ENCODE measurements around the gene AMPD3. TPM values are rescaled to one million over a fixed set of nuclear protein-coding genes. Genes with fewer than 3 reads are reported as not detected.

Gene AMPD3
- total RNA-seq, 2 donors from 2014 or later, result 10.9 to 11.3 TPM

GRCh38 chr11:10522921-10523320, 67.9 kb downstream of the AMPD3 start:
- ATAC-seq, result no peak
- peaks cover 3 to 9% of the 10 kb centered on the region in 2 donors for H3K4me1 Mint-ChIP-seq (ENCODE audit: low read depth in 2 of 2)
- H3K36me3 Mint-ChIP-seq, result peaks cover 20% of the 10 kb centered on the region
- H3K27me3 Mint-ChIP-seq, result no peaks in the 10 kb centered on the region
- H3K4me3 Mint-ChIP-seq, result no peak overlapping the region
- H3K27ac Mint-ChIP-seq, result no peak overlapping the region
- H3K9me3 Mint-ChIP-seq, result no peaks in the 10 kb centered on the region
- no peak for DNase-seq (ENCODE audit: low spot score)

- H3K4me3 Mint-ChIP-seq, result no peak overlapping the region
- H3K27me3 Mint-ChIP-seq, result no peaks in the 10 kb centered on the region
- peaks cover 3 to 9% of the 10 kb centered on the region in 2 donors for H3K4me1 Mint-ChIP-seq (ENCODE audit: low read depth in 2 of 2)
- no peak for ATAC-seq
- peaks cover 26% of the 10 kb centered on the region for H3K36me3 Mint-ChIP-seq
- no peak for DNase-seq (ENCODE audit: low spot score)
- H3K27ac Mint-ChIP-seq, result no peak overlapping the region
- no peaks in the 10 kb centered on the region for H3K9me3 Mint-ChIP-seq
Measured at GRCh38 chr11:10524471-10524870, 69.4 kb downstream of the AMPD3 start.

- Mint-ChIP-seq H3K27me3 (no peaks in the 10 kb centered on the region), H3K9me3 (no peaks in the 10 kb centered on the region), H3K4me3 (no peak overlapping the region), H3K4me1 (ENCODE audit: low read depth in 2 of 2) (peaks cover 3 to 9% of the 10 kb centered on the region in 2 donors), H3K27ac (no peak overlapping the region), H3K36me3 (peaks cover 21% of the 10 kb centered on the region)
- no peak for ATAC-seq
- DNase-seq (ENCODE audit: low spot score), result no peak
Measured at GRCh38 chr11:10526974-10527918, 72.2 kb downstream of the AMPD3 start.

- no peak overlapping the region for H3K27ac Mint-ChIP-seq
- no peak for DNase-seq (ENCODE audit: low spot score)
- H3K36me3 Mint-ChIP-seq, result peaks cover 21% of the 10 kb centered on the region
- no peaks in the 10 kb centered on the region for H3K27me3 Mint-ChIP-seq
- peaks cover 3 to 9% of the 10 kb centered on the region in 2 donors for H3K4me1 Mint-ChIP-seq (ENCODE audit: low read depth in 2 of 2)
- H3K4me3 Mint-ChIP-seq, result no peak overlapping the region
- ATAC-seq, result no peak
- H3K9me3 Mint-ChIP-seq, result no peaks in the 10 kb centered on the region
Measured at GRCh38 chr11:10528121-10528520, 73.1 kb downstream of the AMPD3 start.

GRCh38 chr11:10529279-10529678, 74.2 kb downstream of the AMPD3 start:
- Mint-ChIP-seq H3K4me3 (no peak overlapping the region), H3K27me3 (no peaks in the 10 kb centered on the region), H3K9me3 (no peaks in the 10 kb centered on the region), H3K36me3 (peaks cover 17% of the 10 kb centered on the region), H3K4me1 (ENCODE audit: low read depth in 2 of 2) (peaks cover 3 to 9% of the 10 kb centered on the region in 2 donors), H3K27ac (no peak overlapping the region)
- ATAC-seq, result no peak
- DNase-seq (ENCODE audit: low spot score), result no peak

GRCh38 chr11:10532526-10532925, 77.5 kb downstream of the AMPD3 start:
- no peak for ATAC-seq
- H3K27ac Mint-ChIP-seq, result no peak overlapping the region

GRCh38 chr11:10533323-10533722, 78.3 kb downstream of the AMPD3 start:
- Mint-ChIP-seq H3K27ac (no peak overlapping the region), H3K36me3 (peaks cover 8% of the 10 kb centered on the region), H3K9me3 (no peaks in the 10 kb centered on the region), H3K4me1 (ENCODE audit: low read depth in 2 of 2) (peaks cover 3 to 5% of the 10 kb centered on the region in 2 donors), H3K4me3 (no peak overlapping the region), H3K27me3 (no peaks in the 10 kb centered on the region)
- no peak for DNase-seq (ENCODE audit: low spot score)
- no peak for ATAC-seq

More at GRCh38 chr11:10532526-10532925, 77.5 kb downstream of the AMPD3 start:
- no peak overlapping the region for H3K4me3 Mint-ChIP-seq
- peaks cover 10% of the 10 kb centered on the region for H3K36me3 Mint-ChIP-seq
- H3K9me3 Mint-ChIP-seq, result no peaks in the 10 kb centered on the region
- DNase-seq (ENCODE audit: low spot score), result no peak
- no peaks in the 10 kb centered on the region for H3K27me3 Mint-ChIP-seq
- H3K4me1 Mint-ChIP-seq (ENCODE audit: low read depth in 2 of 2), result peaks cover 3 to 7% of the 10 kb centered on the region in 2 donors

GRCh38 chr11:10534316-10534715, 79.3 kb downstream of the AMPD3 start:
- Mint-ChIP-seq H3K9me3 (no peaks in the 10 kb centered on the region), H3K4me1 (ENCODE audit: low read depth in 2 of 2) (peaks cover 3 to 5% of the 10 kb centered on the region in 2 donors), H3K36me3 (peaks cover 4% of the 10 kb centered on the region), H3K27me3 (no peaks in the 10 kb centered on the region), H3K4me3 (no peak overlapping the region), H3K27ac (no peak overlapping the region)
- no peak for DNase-seq (ENCODE audit: low spot score)
- no peak for ATAC-seq

- Mint-ChIP-seq H3K4me3 (no peak overlapping the region), H3K27me3 (no peaks in the 10 kb centered on the region), H3K36me3 (no peaks in the 10 kb centered on the region), H3K9me3 (no peaks in the 10 kb centered on the region), H3K27ac (no peak overlapping the region), H3K4me1 (ENCODE audit: low read depth in 2 of 2) (peaks cover 16 to 17% of the 10 kb centered on the region in 2 donors)
- DNase-seq (ENCODE audit: low spot score), result no peak
- no peak for ATAC-seq
Measured at GRCh38 chr11:10537600-10537999, 82.5 kb downstream of the AMPD3 start.

GRCh38 chr11:10538924-10539323, 83.9 kb downstream of the AMPD3 start:
- Mint-ChIP-seq H3K4me1 (ENCODE audit: low read depth in 2 of 2) (peaks cover 16 to 17% of the 10 kb centered on the region in 2 donors), H3K27ac (no peak overlapping the region), H3K4me3 (no peak overlapping the region), H3K9me3 (no peaks in the 10 kb centered on the region), H3K27me3 (no peaks in the 10 kb centered on the region), H3K36me3 (no peaks in the 10 kb centered on the region)
- DNase-seq (ENCODE audit: low spot score) (no peak), ATAC-seq (no peak)

- no peaks in the 10 kb centered on the region for H3K36me3 Mint-ChIP-seq
- peaks cover 16 to 17% of the 10 kb centered on the region in 2 donors for H3K4me1 Mint-ChIP-seq (ENCODE audit: low read depth in 2 of 2)
- H3K9me3 Mint-ChIP-seq, result no peaks in the 10 kb centered on the region
- H3K27ac Mint-ChIP-seq, result peak overlapping the region in 1 of 2 donors; percentile 85
- ATAC-seq (no peak), DNase-seq (ENCODE audit: low spot score) (no peak)
- H3K27me3 Mint-ChIP-seq, result peaks cover 0 to 3% of the 10 kb centered on the region in 2 donors
- peak overlapping the region; percentile 91 for H3K4me3 Mint-ChIP-seq
Measured at GRCh38 chr11:10539339-10539738, 84.3 kb downstream of the AMPD3 start.

- H3K4me1 Mint-ChIP-seq (ENCODE audit: low read depth in 2 of 2), result peaks cover 16 to 17% of the 10 kb centered on the region in 2 donors
- peaks cover 0 to 3% of the 10 kb centered on the region in 2 donors for H3K27me3 Mint-ChIP-seq
- no peaks in the 10 kb centered on the region for H3K9me3 Mint-ChIP-seq
- no peaks in the 10 kb centered on the region for H3K36me3 Mint-ChIP-seq
- H3K4me3 Mint-ChIP-seq, result peak overlapping the region; percentile 91
- DNase-seq (ENCODE audit: low spot score) (no peak), ATAC-seq (peak; percentile 34 to 43)
- peak overlapping the region; percentile 56 to 85 for H3K27ac Mint-ChIP-seq
Measured at GRCh38 chr11:10540546-10540914, 85.5 kb downstream of the AMPD3 start.

- Mint-ChIP-seq H3K36me3 (no peaks in the 10 kb centered on the region), H3K4me3 (peak within 1 kb of the TSS; percentile 91), H3K9me3 (no peaks in the 10 kb centered on the region), H3K4me1 (ENCODE audit: low read depth in 2 of 2) (peaks cover 14% of the 10 kb centered on the region in 2 donors), H3K27ac (peak within 1 kb of the TSS; percentile 56 to 85), H3K27me3 (peaks cover 0 to 3% of the 10 kb centered on the region in 2 donors)
- DNase-seq (ENCODE audit: low spot score) (peak; percentile 95), ATAC-seq (peak; percentile 99 to 100)
Measured at GRCh38 chr11:10540915-10541560, 86.0 kb downstream of the AMPD3 start, which contains the start of gene RNF141. TSS of gene RNF141 (minus strand) at chr11:10541187. CDS start at chr11:10534158, 7,029 bp downstream.

- DNase-seq (ENCODE audit: low spot score), result no peak
- H3K36me3 Mint-ChIP-seq, result no peaks in the 10 kb centered on the region
- peaks cover 12 to 13% of the 10 kb centered on the region in 2 donors for H3K4me1 Mint-ChIP-seq (ENCODE audit: low read depth in 2 of 2)
- H3K4me3 Mint-ChIP-seq, result peak overlapping the region; percentile 91
- peaks cover 0 to 3% of the 10 kb centered on the region in 2 donors for H3K27me3 Mint-ChIP-seq
- no peaks in the 10 kb centered on the region for H3K9me3 Mint-ChIP-seq
- ATAC-seq, result no peak
- peak overlapping the region; percentile 56 to 73 for H3K27ac Mint-ChIP-seq
Measured at GRCh38 chr11:10541561-10541930, 86.5 kb downstream of the AMPD3 start.
